Breast epithelium (tissue), 3 donors: ENCODE data around the gene MT2A.

Source experiments
- POLR2A ChIP-seq: fragments of 450-650 bp; IDR thresholded peaks from one replicate; pipeline ENCODE4 v1.6.1; 2016; ENCODE audit warnings: antibody characterized with exemption, mild to moderate bottlenecking, moderate library complexity
- TF ChIP-seq, protein P1 (sequence below), 3 donors: fragments of 450-650 bp; IDR thresholded peaks; one replicate each; pipeline ENCODE4 v1.5.1; 2016 to 2017; ENCODE audit warnings: antibody characterized with exemption in 3 of 3, mild to moderate bottlenecking in 3 of 3, moderate library complexity in 3 of 3

DNA sequence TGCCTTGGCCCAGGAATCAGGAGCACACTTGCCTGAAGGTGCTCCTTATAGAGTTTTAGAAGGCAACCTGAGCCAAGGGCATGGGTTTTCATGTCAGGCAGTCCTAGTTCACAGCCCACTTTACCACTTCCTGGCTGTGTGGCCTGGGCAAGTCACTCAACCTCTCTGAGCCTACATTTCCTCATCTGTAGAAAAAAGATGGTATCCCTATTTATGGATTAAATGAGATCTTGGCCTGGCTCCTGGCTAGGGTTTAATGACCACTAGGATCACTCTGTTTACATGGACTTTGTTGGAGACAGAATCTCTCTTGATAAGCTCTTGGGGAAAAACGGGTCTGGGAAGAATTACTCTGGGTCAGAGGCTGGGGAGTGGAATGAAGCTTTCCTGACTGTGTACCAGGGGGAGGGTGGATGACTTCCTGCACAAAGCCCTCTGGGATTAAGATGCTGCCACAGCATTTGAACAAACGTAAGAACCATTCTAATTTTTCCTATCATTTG lies 2.3 kb downstream of the MT2A start:
- TF ChIP-seq, protein P1, sequence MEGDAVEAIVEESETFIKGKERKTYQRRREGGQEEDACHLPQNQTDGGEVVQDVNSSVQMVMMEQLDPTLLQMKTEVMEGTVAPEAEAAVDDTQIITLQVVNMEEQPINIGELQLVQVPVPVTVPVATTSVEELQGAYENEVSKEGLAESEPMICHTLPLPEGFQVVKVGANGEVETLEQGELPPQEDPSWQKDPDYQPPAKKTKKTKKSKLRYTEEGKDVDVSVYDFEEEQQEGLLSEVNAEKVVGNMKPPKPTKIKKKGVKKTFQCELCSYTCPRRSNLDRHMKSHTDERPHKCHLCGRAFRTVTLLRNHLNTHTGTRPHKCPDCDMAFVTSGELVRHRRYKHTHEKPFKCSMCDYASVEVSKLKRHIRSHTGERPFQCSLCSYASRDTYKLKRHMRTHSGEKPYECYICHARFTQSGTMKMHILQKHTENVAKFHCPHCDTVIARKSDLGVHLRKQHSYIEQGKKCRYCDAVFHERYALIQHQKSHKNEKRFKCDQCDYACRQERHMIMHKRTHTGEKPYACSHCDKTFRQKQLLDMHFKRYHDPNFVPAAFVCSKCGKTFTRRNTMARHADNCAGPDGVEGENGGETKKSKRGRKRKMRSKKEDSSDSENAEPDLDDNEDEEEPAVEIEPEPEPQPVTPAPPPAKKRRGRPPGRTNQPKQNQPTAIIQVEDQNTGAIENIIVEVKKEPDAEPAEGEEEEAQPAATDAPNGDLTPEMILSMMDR (IDR thresholded peaks at IDR 0.05): no peak
- TF ChIP-seq POLR2A: no peak
